ENCODE results near the gene MMP2.

The MMP2 gene

DNA sequence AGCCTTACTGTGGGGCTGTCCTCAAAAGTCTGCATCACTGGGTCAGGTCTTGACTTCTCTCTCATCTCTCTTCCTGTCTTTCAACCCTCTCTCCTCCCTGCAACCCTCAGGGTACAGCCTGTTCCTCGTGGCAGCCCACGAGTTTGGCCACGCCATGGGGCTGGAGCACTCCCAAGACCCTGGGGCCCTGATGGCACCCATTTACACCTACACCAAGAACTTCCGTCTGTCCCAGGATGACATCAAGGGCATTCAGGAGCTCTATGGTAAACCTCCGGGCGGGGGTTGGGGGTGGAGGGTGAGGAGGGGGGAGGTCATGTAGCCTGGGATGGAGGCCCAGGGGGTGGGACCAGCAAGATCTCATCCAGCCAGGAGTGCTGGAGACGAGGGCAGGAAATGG is 12.7 kb downstream of the MMP2 start:
- ATAC-seq (replicated peaks), result no peak
- H3K27me3 Mint-ChIP-seq, result peaks cover 12 to 20% of the 10 kb centered on the region in 2 donors
- no peak overlapping the region for H3K27ac Mint-ChIP-seq
- no peaks in the 10 kb centered on the region for H3K9me3 Mint-ChIP-seq
- no peaks in the 10 kb centered on the region for H3K4me1 Mint-ChIP-seq (ENCODE audit: low read depth in 2 of 2)
- no peak overlapping the region for H3K4me3 Mint-ChIP-seq
- peaks cover 3% of the 10 kb centered on the region for H3K36me3 Mint-ChIP-seq (ENCODE audit: insufficient read depth)
- no peak for DNase-seq

DNA sequence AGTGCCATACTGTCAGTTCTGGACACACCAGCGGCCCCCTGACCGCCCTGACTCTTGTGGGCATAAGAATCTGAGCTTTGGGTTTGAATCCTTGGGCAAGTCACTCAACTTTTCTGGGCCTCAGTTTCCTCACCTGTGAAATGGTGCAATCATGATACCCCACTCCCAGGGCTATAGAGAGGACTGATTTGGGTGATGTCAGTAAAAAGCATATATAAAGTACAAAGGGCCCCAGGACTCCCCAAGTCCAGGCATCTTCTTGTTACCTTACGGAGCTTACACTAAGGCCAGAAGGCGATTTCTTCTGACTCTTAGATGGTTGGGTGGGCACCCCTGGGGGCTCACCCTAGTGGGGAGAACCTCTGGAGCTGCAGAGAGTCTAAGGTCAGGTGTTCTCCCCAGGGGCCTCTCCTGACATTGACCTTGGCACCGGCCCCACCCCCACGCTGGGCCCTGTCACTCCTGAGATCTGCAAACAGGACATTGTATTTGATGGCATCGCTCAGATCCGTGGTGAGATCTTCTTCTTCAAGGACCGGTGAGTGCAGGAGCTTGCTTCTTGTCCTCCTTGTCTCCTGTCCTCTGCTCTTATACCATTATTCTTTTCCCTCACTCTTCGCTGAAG is 13.9 kb downstream of the MMP2 start:
- DNase-seq, result no peak
- peaks cover 3% of the 10 kb centered on the region for H3K36me3 Mint-ChIP-seq (ENCODE audit: insufficient read depth)
- H3K4me1 Mint-ChIP-seq (ENCODE audit: low read depth in 2 of 2), result no peaks in the 10 kb centered on the region
- no peaks in the 10 kb centered on the region for H3K9me3 Mint-ChIP-seq
- peaks cover 12 to 22% of the 10 kb centered on the region in 2 donors for H3K27me3 Mint-ChIP-seq
- H3K27ac Mint-ChIP-seq, result no peak overlapping the region
- no peak overlapping the region for H3K4me3 Mint-ChIP-seq
- no peak for ATAC-seq (replicated peaks)

DNA sequence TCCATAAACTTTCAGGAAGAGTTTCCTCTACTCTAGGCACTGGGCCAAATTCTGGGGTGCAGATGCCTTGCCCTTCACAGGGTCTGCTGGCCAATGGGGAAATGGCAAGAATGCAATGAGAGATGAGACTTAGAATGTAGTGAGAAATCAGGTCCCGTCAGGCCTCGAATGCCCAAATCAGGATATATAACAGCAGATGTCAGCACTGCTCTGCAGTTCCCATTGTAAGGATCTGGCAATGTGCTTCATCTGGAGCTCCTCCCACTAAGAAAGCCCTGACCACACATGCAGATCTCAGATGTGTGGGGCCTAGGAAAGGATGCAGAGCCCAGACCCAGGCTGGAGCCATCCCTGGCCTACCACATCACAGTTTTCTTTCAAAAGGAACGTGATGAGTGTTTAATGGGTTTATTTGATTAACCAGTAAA is 16.0 kb downstream of the MMP2 start:
- Mint-ChIP-seq H3K36me3 (ENCODE audit: insufficient read depth) (peaks cover 6% of the 10 kb centered on the region), H3K9me3 (no peaks in the 10 kb centered on the region), H3K4me3 (no peak overlapping the region), H3K4me1 (ENCODE audit: low read depth in 2 of 2) (no peaks in the 10 kb centered on the region), H3K27ac (no peak overlapping the region), H3K27me3 (peaks cover 9 to 24% of the 10 kb centered on the region in 2 donors)
- ATAC-seq (replicated peaks) (no peak), DNase-seq (no peak)

DNA sequence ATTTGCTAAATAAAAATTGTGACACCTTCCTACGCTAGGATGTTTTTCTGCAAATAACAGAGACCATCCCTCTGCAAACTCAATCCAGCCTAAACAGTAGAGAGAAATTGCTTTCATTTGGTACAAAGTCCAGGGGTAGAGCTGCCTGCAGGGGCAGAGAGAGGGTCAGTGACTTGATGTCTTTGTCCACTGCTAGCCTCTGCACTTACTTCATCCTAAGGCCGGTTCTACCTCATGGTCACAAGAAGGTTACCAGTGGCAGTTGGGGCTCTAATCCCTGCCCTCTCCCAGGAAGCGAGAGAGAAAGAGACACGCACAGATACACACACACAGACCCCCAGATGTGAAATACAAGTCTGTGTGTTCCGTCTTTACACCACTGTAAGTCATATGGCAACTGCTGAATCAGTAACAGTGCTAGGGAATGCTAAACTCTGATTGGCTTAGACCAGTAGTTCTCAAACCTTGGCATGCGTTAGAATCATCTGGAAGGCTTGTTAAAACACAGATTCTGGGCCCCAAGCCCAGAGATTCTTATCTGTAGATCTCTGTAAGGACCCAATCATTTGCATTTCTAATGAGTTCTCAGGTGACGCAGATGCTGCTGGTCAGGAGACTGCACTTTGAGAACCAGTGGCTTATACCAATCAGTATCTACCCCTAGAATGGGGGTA is 16.8 kb downstream of the MMP2 start:
- no peaks in the 10 kb centered on the region for H3K9me3 Mint-ChIP-seq
- H3K27me3 Mint-ChIP-seq, result peaks cover 6 to 23% of the 10 kb centered on the region in 2 donors
- DNase-seq, result no peak
- no peak for ATAC-seq (replicated peaks)
- H3K4me3 Mint-ChIP-seq, result no peak overlapping the region
- no peak overlapping the region for H3K27ac Mint-ChIP-seq
- H3K36me3 Mint-ChIP-seq (ENCODE audit: insufficient read depth), result peaks cover 6% of the 10 kb centered on the region
- H3K4me1 Mint-ChIP-seq (ENCODE audit: low read depth in 2 of 2), result no peaks in the 10 kb centered on the region

DNA sequence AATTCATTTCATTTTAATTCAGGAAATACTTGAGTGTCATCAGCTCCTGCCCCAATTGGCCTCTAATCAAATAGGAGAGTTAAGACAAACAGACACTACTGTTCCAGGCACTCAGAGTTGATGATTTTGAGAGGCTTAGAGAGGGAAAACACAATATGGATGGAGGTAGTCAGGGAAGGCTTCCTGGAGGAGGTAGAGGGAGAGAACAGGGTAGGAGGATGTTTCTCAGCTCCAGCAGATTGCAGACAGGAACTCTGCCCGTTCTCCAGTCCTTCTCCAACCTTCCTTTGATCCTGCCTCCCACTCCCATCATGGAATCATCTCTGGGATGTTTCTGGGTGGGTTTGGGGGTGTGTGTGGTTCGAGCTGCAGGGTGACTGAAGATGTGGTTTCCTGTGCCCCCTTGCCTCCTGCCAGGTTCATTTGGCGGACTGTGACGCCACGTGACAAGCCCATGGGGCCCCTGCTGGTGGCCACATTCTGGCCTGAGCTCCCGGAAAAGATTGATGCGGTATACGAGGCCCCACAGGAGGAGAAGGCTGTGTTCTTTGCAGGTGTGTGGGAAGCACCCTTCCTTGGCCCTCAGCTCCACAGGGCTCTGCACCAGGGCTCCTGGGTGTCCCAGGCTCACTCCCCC is 17.6 kb downstream of the MMP2 start:
- H3K36me3 Mint-ChIP-seq (ENCODE audit: insufficient read depth), result peaks cover 3% of the 10 kb centered on the region
- no peak overlapping the region for H3K27ac Mint-ChIP-seq
- no peak overlapping the region for H3K4me3 Mint-ChIP-seq
- DNase-seq, result no peak
- H3K9me3 Mint-ChIP-seq, result no peaks in the 10 kb centered on the region
- H3K4me1 Mint-ChIP-seq (ENCODE audit: low read depth in 2 of 2), result no peaks in the 10 kb centered on the region
- ATAC-seq (replicated peaks), result no peak
- H3K27me3 Mint-ChIP-seq, result peaks cover 6 to 30% of the 10 kb centered on the region in 2 donors

DNA sequence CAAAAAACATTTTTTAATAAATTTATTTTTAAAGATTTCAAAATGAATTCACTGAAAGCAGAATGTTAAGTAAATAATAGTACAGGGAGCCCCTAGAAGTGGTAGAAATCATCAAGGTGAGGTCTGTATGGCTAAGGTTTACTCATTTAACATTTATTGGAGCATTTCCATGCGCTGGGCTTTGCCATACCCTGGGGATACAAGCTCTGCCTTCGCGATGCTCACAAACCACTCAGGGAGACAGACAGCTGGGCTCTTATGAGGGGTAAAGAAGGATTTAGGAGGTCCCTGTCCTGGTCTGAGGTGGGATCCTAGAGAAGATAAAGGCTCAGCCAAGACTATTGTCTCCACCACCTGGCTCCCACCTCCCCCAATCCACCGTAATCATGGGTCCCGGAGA is 18.6 kb downstream of the MMP2 start:
- H3K27me3 Mint-ChIP-seq, result peaks cover 6 to 34% of the 10 kb centered on the region in 2 donors
- no peaks in the 10 kb centered on the region for H3K4me1 Mint-ChIP-seq (ENCODE audit: low read depth in 2 of 2)
- H3K9me3 Mint-ChIP-seq, result no peaks in the 10 kb centered on the region
- H3K36me3 Mint-ChIP-seq (ENCODE audit: insufficient read depth), result peaks cover 3% of the 10 kb centered on the region
- ATAC-seq (replicated peaks), result no peak
- no peak overlapping the region for H3K4me3 Mint-ChIP-seq
- H3K27ac Mint-ChIP-seq, result no peak overlapping the region
- no peak for DNase-seq

DNA sequence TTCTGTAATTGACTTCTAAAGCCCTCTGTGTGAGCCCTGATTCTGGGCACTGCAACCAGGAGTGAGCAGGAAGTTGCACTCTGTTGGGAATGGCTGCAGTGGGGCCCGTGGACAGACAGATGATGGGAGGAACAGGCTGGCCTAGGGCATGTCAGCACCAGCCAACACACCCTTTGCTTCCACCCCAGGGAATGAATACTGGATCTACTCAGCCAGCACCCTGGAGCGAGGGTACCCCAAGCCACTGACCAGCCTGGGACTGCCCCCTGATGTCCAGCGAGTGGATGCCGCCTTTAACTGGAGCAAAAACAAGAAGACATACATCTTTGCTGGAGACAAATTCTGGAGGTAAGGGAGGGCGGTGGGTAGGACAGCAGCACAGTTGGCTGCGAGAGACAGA is 19.1 kb downstream of the MMP2 start:
- Mint-ChIP-seq H3K4me1 (ENCODE audit: low read depth in 2 of 2) (no peaks in the 10 kb centered on the region), H3K9me3 (no peaks in the 10 kb centered on the region), H3K27ac (no peak overlapping the region), H3K27me3 (peaks cover 6 to 34% of the 10 kb centered on the region in 2 donors), H3K36me3 (ENCODE audit: insufficient read depth) (peaks cover 3% of the 10 kb centered on the region), H3K4me3 (no peak overlapping the region)
- no peak for ATAC-seq (replicated peaks)
- DNase-seq, result no peak

DNA sequence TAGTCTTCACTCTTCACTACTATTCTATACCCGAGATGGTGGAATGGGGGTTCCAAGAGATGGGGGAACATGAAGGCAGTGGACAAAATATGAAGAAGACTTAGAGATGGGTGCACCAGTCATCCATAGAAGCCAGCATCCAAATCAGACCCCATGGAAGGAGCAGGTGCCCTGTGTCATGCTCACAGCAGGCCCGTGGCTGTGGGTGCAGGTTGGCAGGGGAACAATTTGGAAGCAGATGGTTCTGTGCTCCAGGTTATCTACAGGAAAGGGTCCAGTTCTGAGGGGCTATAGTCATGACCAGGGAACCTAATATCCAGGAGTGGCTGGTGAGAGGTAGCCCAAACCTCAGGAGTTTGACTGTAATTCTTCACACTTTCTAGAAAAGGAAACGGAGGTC is 20.3 kb downstream of the MMP2 start:
- Mint-ChIP-seq H3K9me3 (no peaks in the 10 kb centered on the region), H3K27me3 (peaks cover 6 to 34% of the 10 kb centered on the region in 2 donors), H3K4me3 (no peak overlapping the region), H3K27ac (no peak overlapping the region), H3K4me1 (ENCODE audit: low read depth in 2 of 2) (no peaks in the 10 kb centered on the region), H3K36me3 (ENCODE audit: insufficient read depth) (peaks cover 3% of the 10 kb centered on the region)
- ATAC-seq (replicated peaks) (no peak), DNase-seq (no peak)

DNA sequence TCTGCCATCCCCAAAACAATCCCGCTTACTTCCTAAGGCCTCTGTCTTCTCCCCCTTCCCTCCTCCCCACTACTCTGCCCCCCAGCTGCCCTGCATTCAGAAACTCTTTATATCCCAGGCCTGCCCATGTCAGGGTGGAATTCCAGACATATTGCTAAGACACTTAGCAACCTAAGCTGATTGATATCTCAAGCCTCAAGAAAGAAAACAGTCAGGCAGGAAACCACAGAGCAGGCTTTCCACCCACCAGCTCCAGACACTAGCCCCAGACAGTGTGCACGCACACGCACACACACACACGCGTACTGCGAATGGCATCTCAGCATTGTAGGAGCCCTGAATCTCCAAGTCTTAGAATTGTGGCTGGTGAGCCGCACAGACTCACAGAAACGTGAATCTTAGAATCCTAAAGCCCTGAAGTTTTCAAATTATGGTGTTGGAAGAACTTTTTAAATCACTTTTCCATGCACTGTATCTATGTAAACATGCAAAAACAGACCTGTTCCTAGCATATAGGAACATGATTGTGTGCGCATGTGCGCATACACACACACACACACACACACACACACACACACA is 21.0 kb downstream of the MMP2 start:
- no peaks in the 10 kb centered on the region for H3K9me3 Mint-ChIP-seq
- DNase-seq (no peak), ATAC-seq (replicated peaks) (no peak)
- H3K36me3 Mint-ChIP-seq (ENCODE audit: insufficient read depth), result peaks cover 3% of the 10 kb centered on the region
- H3K27me3 Mint-ChIP-seq, result peaks cover 6 to 34% of the 10 kb centered on the region in 2 donors
- no peak overlapping the region for H3K27ac Mint-ChIP-seq
- H3K4me1 Mint-ChIP-seq (ENCODE audit: low read depth in 2 of 2), result no peaks in the 10 kb centered on the region
- H3K4me3 Mint-ChIP-seq, result no peak overlapping the region

DNA sequence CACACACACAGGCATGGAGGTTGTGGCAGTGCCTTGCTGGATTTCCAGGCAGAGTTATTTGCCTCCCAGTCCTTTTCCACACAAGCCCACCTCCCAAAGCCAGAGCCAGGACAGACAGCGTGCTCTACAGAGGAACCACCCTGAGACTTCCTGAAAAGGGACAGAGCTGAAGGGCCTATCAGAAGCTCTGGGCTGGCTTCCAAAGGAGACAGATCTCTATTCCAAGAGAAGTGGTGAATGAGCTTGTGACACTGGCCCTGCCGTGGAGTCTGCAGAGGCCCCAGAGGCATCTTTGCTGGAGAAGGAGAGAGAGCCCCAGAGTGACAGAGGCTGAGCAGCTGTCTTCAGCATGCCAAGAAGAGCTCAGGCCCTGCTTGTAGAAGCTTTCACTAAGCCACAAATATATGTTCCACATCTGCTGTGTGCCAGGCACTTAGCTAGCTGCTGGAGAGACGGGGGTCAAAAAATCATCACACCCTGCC is 21.6 kb downstream of the MMP2 start:
- Mint-ChIP-seq H3K4me3 (no peak overlapping the region), H3K4me1 (ENCODE audit: low read depth in 2 of 2) (no peaks in the 10 kb centered on the region), H3K27ac (no peak overlapping the region), H3K36me3 (ENCODE audit: insufficient read depth) (peaks cover 3% of the 10 kb centered on the region), H3K27me3 (peaks cover 6 to 37% of the 10 kb centered on the region in 2 donors), H3K9me3 (no peaks in the 10 kb centered on the region)
- no peak for ATAC-seq (replicated peaks)
- DNase-seq, result no peak

DNA sequence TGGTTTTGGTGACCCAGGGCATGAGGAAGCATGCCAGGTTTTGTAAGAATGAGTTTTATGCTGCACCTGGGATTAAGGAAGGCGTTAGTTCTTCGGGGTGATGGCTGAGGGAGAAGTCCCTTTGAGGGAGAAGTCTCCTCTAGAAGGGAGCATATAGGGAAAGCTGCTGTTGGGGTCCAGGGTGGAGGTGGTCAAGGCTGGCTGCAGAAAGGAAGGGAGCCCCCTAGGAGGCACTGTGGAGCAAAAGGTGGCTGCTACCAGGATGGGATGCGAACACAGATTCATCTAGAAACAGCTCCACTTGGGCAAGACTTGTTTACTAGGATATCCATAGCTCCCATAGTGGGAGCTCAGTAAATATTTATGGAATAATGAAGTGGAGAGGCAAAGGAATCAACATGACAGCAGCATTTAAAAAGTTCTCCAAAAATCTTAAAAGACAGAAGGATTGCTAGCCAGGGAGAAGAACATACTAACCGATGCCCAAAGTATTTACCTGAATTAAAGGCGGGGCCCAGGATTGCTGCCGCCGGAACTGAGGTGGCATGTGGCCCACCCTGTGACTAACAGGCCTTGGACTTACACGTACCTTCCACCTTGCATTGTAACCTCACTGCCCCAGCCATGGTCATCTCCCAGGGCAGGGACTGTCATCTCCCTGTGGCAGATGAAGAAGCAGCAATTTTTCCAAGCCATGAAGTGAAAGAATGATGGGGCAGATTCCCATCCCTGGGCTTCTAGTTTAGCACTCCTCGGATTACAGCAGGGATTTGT is 22.7 kb downstream of the MMP2 start:
- Mint-ChIP-seq H3K36me3 (ENCODE audit: insufficient read depth) (peaks cover 3% of the 10 kb centered on the region), H3K9me3 (no peaks in the 10 kb centered on the region), H3K4me3 (no peak overlapping the region), H3K4me1 (ENCODE audit: low read depth in 2 of 2) (no peaks in the 10 kb centered on the region), H3K27ac (no peak overlapping the region), H3K27me3 (peaks cover 4 to 49% of the 10 kb centered on the region in 2 donors)
- ATAC-seq (replicated peaks) (no peak), DNase-seq (no peak)

DNA sequence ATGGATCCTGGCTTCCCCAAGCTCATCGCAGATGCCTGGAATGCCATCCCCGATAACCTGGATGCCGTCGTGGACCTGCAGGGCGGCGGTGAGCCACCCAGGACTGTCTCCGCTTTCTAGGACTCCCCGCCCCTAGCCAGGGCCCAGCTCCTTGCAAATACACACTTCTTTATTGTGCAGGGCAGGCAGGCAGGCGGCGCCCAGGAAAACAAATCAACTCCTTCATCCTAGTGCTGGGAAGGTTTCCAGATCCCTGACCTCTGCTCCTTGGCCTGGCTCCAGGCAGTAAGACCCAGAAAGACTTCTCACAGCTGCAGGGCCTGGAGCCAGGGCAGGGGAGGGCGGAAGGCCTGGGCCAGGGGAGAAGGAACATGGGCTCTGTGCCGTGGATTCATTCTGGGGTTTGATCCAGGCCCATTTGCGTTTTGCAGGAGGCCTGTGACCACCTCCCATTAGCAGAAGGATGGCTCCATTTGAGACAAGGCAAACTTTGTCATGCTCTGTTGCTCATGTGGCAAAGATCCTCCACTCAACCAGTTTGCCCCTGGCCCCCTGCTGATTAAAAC is 23.9 kb downstream of the MMP2 start:
- no peak overlapping the region for H3K4me3 Mint-ChIP-seq
- peaks cover 14 to 57% of the 10 kb centered on the region in 2 donors for H3K27me3 Mint-ChIP-seq
- peaks cover 3% of the 10 kb centered on the region for H3K36me3 Mint-ChIP-seq (ENCODE audit: insufficient read depth)
- H3K4me1 Mint-ChIP-seq (ENCODE audit: low read depth in 2 of 2), result no peaks in the 10 kb centered on the region
- no peaks in the 10 kb centered on the region for H3K9me3 Mint-ChIP-seq
- no peak for DNase-seq
- no peak overlapping the region for H3K27ac Mint-ChIP-seq
- ATAC-seq (replicated peaks), result no peak

Data from effector memory CD8-positive, alpha-beta T cell (primary cell).